GM23248 (cell line): ENCODE data around the gene RIOK3. TPM values are rescaled to one million over a fixed set of nuclear protein-coding genes. Genes with fewer than 3 reads are reported as not detected.
A peak's percentile ranks its signal among the peaks of the same experiment; 100 is the strongest.

Experiments
- DNase-seq: peaks from one replicate; pipeline ENCODE4 v3.0.0-alpha.2; 2015
- H2AFZ ChIP-seq: fragments of 200-600 bp; sonication (generic); 2 replicates; pipeline ENCODE4 v1.6.1; 2016; ENCODE audit warnings: antibody characterized with exemption
- H3F3A ChIP-seq: fragments of 200-600 bp; sonication (generic); 2 replicates; pipeline ENCODE4 v1.6.1; 2016; ENCODE audit warnings: mild to moderate bottlenecking, antibody characterized with exemption, mixed run types; ENCODE audit not compliant: insufficient read depth
- H3K27ac ChIP-seq: fragments of 200-600 bp; sonication (generic); 2 replicates; pipeline ENCODE4 v1.5.1; 2016; ENCODE audit warnings: mild to moderate bottlenecking
- H3K27me3 ChIP-seq: fragments of 200-600 bp; sonication (generic); replicated peaks from 2 replicates; pipeline ENCODE4 v1.6.1; 2016; ENCODE audit warnings: mild to moderate bottlenecking; ENCODE audit not compliant: insufficient read depth
- H3K36me3 ChIP-seq: fragments of 200-600 bp; sonication (generic); 2 replicates; pipeline ENCODE4 v1.6.1; 2016; ENCODE audit warnings: low read depth, mild to moderate bottlenecking
- H3K4me1 ChIP-seq: fragments of 200-600 bp; sonication (generic); 2 replicates; pipeline ENCODE4 v1.6.1; 2016; ENCODE audit warnings: mild to moderate bottlenecking; ENCODE audit not compliant: insufficient read depth
- H3K4me2 ChIP-seq: fragments of 200-600 bp; sonication (generic); one replicate; pipeline ENCODE4 v1.6.1; 2016; ENCODE audit warnings: mild to moderate bottlenecking; ENCODE audit not compliant: unreplicated experiment
- H3K4me3 ChIP-seq: fragments of 200-600 bp; sonication (generic); 2 replicates; pipeline ENCODE4 v1.5.1; 2016; ENCODE audit warnings: mild to moderate bottlenecking
- H3K79me2 ChIP-seq: fragments of 200-600 bp; sonication (generic); 2 replicates; pipeline ENCODE4 v1.6.1; 2016; ENCODE audit warnings: mild to moderate bottlenecking; ENCODE audit not compliant: insufficient read depth
- H3K9ac ChIP-seq: fragments of 200-600 bp; sonication (generic); 2 replicates; pipeline ENCODE4 v1.6.1; 2016; ENCODE audit warnings: mild to moderate bottlenecking
- H3K9me2 ChIP-seq: fragments of 200-600 bp; sonication (generic); 2 replicates; pipeline ENCODE4 v1.6.1; 2016; ENCODE audit warnings: mixed run types, mild to moderate bottlenecking, moderate library complexity; ENCODE audit not compliant: insufficient read depth
- H3K9me3 ChIP-seq: fragments of 200-600 bp; sonication (generic); one replicate; pipeline ENCODE4 v1.6.1; 2017; ENCODE audit warnings: low read depth
- H4K20me1 ChIP-seq: fragments of 200-600 bp; sonication (generic); 2 replicates; pipeline ENCODE4 v1.6.0; 2016; ENCODE audit not compliant: insufficient read depth
- EZH2 ChIP-seq: fragments of 200-600 bp; sonication (generic); IDR thresholded peaks from 2 replicates; pipeline ENCODE4 v1.6.1; 2018; ENCODE audit warnings: antibody characterized with exemption, mild to moderate bottlenecking; ENCODE audit not compliant: insufficient read depth, poor library complexity, severe bottlenecking
- EZH2phosphoT487 ChIP-seq: fragments of 200-600 bp; sonication (generic); IDR thresholded peaks from 2 replicates; pipeline ENCODE4 v1.6.1; 2018; ENCODE audit warnings: antibody characterized with exemption, moderate library complexity, mild to moderate bottlenecking, low read depth; ENCODE audit not compliant: insufficient read depth
- WGBS, 2 experiments: methylation state at CpG; one replicate each; pipeline ENCODE4 v1.1.6; 2015 to 2017; ENCODE audit warnings: low lambda C conversion rate in 2 of 2, low coverage in 1 of 2; ENCODE audit errors: missing lambda C conversion rate in 2 of 2; 5-methylcytosine and 5-hydroxymethylcytosine counted together
- in situ Hi-C: fragments of 300-500 bp; cut with MboI; formaldehyde crosslinking; loops from 2 replicates; pipeline ENCODE4 v1.15.0; 2020
- polyA plus RNA-seq: library from polyadenylated mRNA; unstranded; fragments of >200 nt; fragmentation: Nextera tagmentation; extraction: Ambion mirVana; gene quantifications from 2 replicates; pipeline ENCODE4 v1.2.1, GENCODE V29; 2016
- total RNA-seq: library from RNA; depleted of rRNA; stranded (reverse); fragments of >200 nt; shearing (Covaris generic); gene quantifications from 2 replicates; pipeline ENCODE4 v1.2.3, GENCODE V29; 2014

The RIOK3 gene
- total and polyA plus RNA-seq, 2 experiments from 2014 or later, result 81.8 to 89.3 TPM

GRCh38 chr18:23433360-23433759 is 19.7 kb upstream of the RIOK3 start:
- Histone ChIP-seq H3K9me2 (no peaks in the 10 kb centered on the region), H3K4me2 (no peak overlapping the region), H4K20me1 (no peaks in the 10 kb centered on the region), H3K79me2 (peaks cover 6% of the 10 kb centered on the region), H3K4me1 (peaks cover 9% of the 10 kb centered on the region; the same call in 1 of the 2 replicates), H3K9ac (no peak overlapping the region), H3F3A (no peaks in the 10 kb centered on the region), H3K27me3 (no peaks in the 10 kb centered on the region), H3K27ac (no peak overlapping the region), H3K9me3 (no peaks in the 10 kb centered on the region), H3K36me3 (no peaks in the 10 kb centered on the region), H3K4me3 (no peak overlapping the region), H2AFZ (no peak overlapping the region; the same call in 1 of the 2 replicates)
- in situ Hi-C loops, result no loop called here
- WGBS, 2 experiments, result 54 to 58% methylated on average over 2 of the region's 2 CpGs
- TF ChIP-seq EZH2phosphoT487, result no peak
- TF ChIP-seq EZH2, result no peak
- peak; percentile 22 for DNase-seq

- H3F3A ChIP-seq, result no peaks in the 10 kb centered on the region
- H3K9me3 ChIP-seq, result no peaks in the 10 kb centered on the region
- H3K9ac ChIP-seq, result peak overlapping the region; percentile 92
- peak overlapping the region; percentile 100 for H2AFZ ChIP-seq
- DNase-seq, result peak; percentile 90
- H3K4me2 ChIP-seq, result peak overlapping the region; percentile 99
- TF ChIP-seq EZH2phosphoT487 (no peak), EZH2 (no peak)
- no peaks in the 10 kb centered on the region for H3K36me3 ChIP-seq
- peaks cover 6% of the 10 kb centered on the region for H3K79me2 ChIP-seq
- WGBS, 2 experiments, result 0 to 2% methylated on average over 42 of the region's 42 CpGs
- H4K20me1 ChIP-seq, result no peaks in the 10 kb centered on the region
- in situ Hi-C loops, result no loop called here
- H3K4me1 ChIP-seq, result peaks cover 13% of the 10 kb centered on the region; the same call in 1 of the 2 replicates
- no peaks in the 10 kb centered on the region for H3K27me3 ChIP-seq
- H3K9me2 ChIP-seq, result no peaks in the 10 kb centered on the region
- peak overlapping the region; percentile 97 for H3K4me3 ChIP-seq
- peak overlapping the region; percentile 74 for H3K27ac ChIP-seq
Measured at GRCh38 chr18:23437357-23438045, 15.6 kb upstream of the RIOK3 start.

- H3K4me3 ChIP-seq, result peak overlapping the region; percentile 97
- no peaks in the 10 kb centered on the region for H3K9me3 ChIP-seq
- peaks cover 13% of the 10 kb centered on the region; the same call in 1 of the 2 replicates for H3K4me1 ChIP-seq
- H3K9ac ChIP-seq, result peak overlapping the region; percentile 92
- no peaks in the 10 kb centered on the region for H3K36me3 ChIP-seq
- H2AFZ ChIP-seq, result peak overlapping the region; percentile 100
- TF ChIP-seq EZH2phosphoT487, result no peak
- TF ChIP-seq EZH2, result no peak
- WGBS, 2 experiments, result 3 to 4% methylated on average over 5 of the region's 5 CpGs
- H3K4me2 ChIP-seq, result peak overlapping the region; percentile 99
- H3K27me3 ChIP-seq, result no peaks in the 10 kb centered on the region
- no peak for DNase-seq
- H3K79me2 ChIP-seq, result peaks cover 6% of the 10 kb centered on the region
- in situ Hi-C loops, result no loop called here
- no peak overlapping the region for H3K27ac ChIP-seq
- H4K20me1 ChIP-seq, result no peaks in the 10 kb centered on the region
- H3F3A ChIP-seq, result no peaks in the 10 kb centered on the region
- no peaks in the 10 kb centered on the region for H3K9me2 ChIP-seq
Measured at GRCh38 chr18:23438046-23438377, 15.1 kb upstream of the RIOK3 start.

DNA sequence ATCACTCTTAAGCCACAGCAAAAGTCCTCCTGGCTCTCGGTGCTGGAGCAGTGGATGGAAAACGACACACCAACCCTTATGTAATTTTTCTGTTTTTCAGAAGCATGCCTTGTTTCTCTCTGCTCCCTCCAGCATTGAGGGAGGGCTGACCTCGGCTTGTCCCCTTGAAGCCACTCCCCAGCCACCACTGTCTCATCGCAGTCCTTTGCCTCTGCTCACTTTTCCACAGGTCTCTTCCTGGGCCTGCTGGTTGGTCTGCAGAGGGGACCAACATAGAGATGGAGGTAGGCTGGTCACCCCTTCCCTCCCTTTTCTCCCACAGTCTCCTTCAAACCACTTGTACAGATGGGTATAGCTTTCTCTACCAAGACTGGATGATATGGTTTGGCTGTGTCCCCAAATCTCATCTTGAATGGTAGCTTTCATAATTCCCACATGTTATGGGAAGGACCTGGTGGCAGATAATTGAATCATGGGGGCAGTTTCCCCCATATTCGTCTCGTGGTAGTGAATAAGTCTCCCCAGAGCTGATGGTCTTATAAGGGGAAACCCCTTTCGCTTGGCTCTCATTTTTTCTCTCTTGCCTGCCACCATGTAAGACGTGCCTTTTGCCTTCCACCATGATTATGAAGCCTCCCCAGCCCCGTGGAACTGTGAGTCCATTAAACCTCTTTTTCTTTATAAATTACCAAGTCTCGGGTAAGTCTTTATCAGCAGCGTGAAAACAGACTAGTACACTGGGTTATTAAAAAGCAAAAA is 14.3 kb upstream of the RIOK3 start:
- Histone ChIP-seq H3K4me1 (peaks cover 13% of the 10 kb centered on the region; the same call in 1 of the 2 replicates), H3K9ac (no peak overlapping the region), H2AFZ (peak overlapping the region; percentile 100), H3K9me3 (no peaks in the 10 kb centered on the region), H3K4me3 (peak overlapping the region; percentile 97; the same call in 1 of the 2 replicates), H3K9me2 (no peaks in the 10 kb centered on the region), H3K27me3 (no peaks in the 10 kb centered on the region), H3K79me2 (peaks cover 6% of the 10 kb centered on the region), H3K27ac (no peak overlapping the region), H3F3A (no peaks in the 10 kb centered on the region), H3K4me2 (peak overlapping the region; percentile 99), H4K20me1 (no peaks in the 10 kb centered on the region), H3K36me3 (no peaks in the 10 kb centered on the region)
- in situ Hi-C loops, result no loop called here
- TF ChIP-seq EZH2, result no peak
- no peak for TF ChIP-seq EZH2phosphoT487
- WGBS, 2 experiments, result 59 to 61% methylated on average over 11 of the region's 11 CpGs
- no peak for DNase-seq
